Activated T-helper 2 cell treated with anti-CD3 and anti-CD28 coated beads, Interferon-gamma antibody, Interleukin-2, Interleukin-4, amounts not matched to agents 10 μg/mL and 5 μg/mL and 100 μg/mL, durations not matched to agents 14 hours and 24 hours and 36 hours (primary cell): Measurements from ENCODE around the gene USP3. TPM values are rescaled to one million over a fixed set of nuclear protein-coding genes. Genes with fewer than 3 reads are reported as not detected.
A peak's percentile ranks its signal among the peaks of the same experiment; 100 is the strongest.

Source experiments
- DNase-seq: peaks from one replicate; pipeline ENCODE4 v3.0.0; 2021; ENCODE audit warnings: low spot score
- H3K27ac Mint-ChIP-seq: one replicate; pipeline ENCODE4 v1.8.0; 2021; ENCODE audit warnings: mixed read lengths
- H3K27me3 Mint-ChIP-seq: one replicate; pipeline ENCODE4 v1.8.0; 2021; ENCODE audit warnings: low read depth, mixed read lengths
- H3K36me3 Mint-ChIP-seq: one replicate; pipeline ENCODE4 v1.8.0; 2021; ENCODE audit warnings: low read depth, mixed read lengths
- H3K4me1 Mint-ChIP-seq: one replicate; pipeline ENCODE4 v1.8.0; 2021; ENCODE audit warnings: low read depth, mixed read lengths
- H3K4me3 Mint-ChIP-seq: one replicate; pipeline ENCODE4 v1.8.0; 2021; ENCODE audit warnings: low read depth, mild to moderate bottlenecking, moderate library complexity, mixed read lengths
- H3K9me3 Mint-ChIP-seq: one replicate; pipeline ENCODE4 v1.8.0; 2021; ENCODE audit warnings: mixed read lengths
- intact Hi-C: fragments of 100-400 bp; cut with micrococcal nuclease; formaldehyde crosslinking; loops from one replicate; pipeline ENCODE4 v1.15.1; 2023
- total RNA-seq: library from RNA; stranded (reverse); gene quantifications from 2 replicates; pipeline ENCODE4 v1.2.3, GENCODE V29; 2022

Gene USP3
- total RNA-seq, 1 donor from 2014 or later = 47.6 TPM

DNA sequence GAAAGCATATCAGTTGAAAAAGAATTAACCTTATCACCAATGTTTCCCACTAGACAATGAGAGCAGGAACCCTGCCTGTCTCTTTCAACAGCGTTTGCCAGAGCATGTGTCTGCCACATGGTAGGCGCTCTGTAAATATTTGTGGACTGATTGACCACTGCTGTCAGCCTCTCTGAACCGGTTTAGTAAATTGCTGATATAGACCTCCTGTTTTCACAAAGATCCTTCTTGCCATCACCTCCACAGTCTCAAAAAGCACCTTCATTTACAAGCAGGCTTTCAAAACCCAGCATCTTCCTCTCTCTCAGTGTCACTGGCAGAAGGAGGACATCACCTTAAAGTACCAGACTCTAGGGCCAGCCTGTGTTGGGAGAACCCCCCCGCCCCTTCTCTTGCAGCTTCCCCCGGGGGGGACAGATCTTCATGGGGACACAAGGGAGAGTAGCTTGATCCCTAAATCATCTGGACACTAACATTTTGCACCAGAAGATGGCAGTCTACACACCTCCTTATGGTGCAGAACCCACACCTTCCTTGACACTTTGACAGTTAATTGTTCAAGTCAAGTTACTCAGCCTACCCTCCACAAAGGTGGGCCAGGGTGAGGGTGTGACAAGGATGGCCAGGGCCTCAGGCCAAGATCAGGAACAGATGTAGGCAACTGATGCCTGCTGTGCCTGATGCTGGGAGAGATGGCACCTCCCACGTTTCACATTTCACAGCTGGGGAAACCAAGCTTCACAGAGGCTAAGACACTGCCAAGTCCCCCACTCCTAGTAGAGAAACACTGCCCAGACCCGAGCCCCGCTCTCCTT is 37.8 kb upstream of the USP3 start:
- Mint-ChIP-seq H3K9me3 (no peaks in the 10 kb centered on the region), H3K27ac (no peak overlapping the region), H3K36me3 (no peaks in the 10 kb centered on the region), H3K27me3 (peaks cover 19% of the 10 kb centered on the region), H3K4me1 (peaks cover 26% of the 10 kb centered on the region), H3K4me3 (no peak overlapping the region)
- intact Hi-C loops = loop anchor here (2.0 to 5.0 kb wide), 2 partner anchors 36 to 132 kb away; partner anchors contain the start of gene USP3
- peak; percentile 41 for DNase-seq

DNA sequence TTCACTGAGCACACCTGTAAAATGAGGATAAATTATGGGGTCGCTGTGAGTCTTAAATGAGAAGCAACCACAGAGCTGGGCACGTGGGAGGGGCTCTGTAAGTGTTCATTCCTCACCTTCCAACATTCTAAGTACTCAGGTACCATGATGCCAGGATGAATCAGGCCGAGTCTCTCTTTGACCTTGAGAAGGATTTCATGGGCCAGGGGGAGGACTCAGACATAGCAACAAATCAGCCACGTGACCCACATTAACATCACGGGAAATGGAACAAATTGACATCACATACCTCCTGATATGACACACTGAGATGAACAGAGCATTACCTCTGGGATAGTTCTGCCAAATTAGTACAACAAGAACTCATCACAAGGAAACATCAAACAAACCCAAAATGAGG is 35.2 kb upstream of the USP3 start:
- Mint-ChIP-seq H3K4me1 (peaks cover 29% of the 10 kb centered on the region), H3K27me3 (peaks cover 13% of the 10 kb centered on the region), H3K36me3 (no peaks in the 10 kb centered on the region), H3K27ac (peak overlapping the region; percentile 16), H3K4me3 (no peak overlapping the region), H3K9me3 (no peaks in the 10 kb centered on the region)
- no peak for DNase-seq
- intact Hi-C loops = loop anchor here (5.0 kb wide), 1 partner anchor 33 kb away; the partner anchor contains the start of gene USP3

DNA sequence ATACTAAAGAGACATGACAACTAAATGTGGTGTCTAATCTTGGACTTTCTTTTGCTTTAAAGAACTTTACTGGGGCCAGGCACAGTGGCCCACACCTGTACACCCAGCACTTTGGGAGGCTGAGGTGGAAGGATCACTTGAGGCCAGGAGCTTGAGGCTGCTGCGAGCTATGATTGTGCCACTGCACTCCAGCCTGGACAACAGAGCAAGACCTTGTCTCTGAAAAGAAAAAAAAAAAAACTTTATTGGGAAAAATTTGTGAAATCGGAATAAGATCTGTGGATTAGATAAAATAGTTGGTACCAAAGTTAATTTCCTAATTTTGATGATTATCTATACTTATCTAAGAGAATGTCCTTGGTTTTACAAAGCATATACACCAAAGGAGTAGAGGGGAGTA is 34.4 kb upstream of the USP3 start:
- peaks cover 9% of the 10 kb centered on the region for H3K27me3 Mint-ChIP-seq

DNA sequence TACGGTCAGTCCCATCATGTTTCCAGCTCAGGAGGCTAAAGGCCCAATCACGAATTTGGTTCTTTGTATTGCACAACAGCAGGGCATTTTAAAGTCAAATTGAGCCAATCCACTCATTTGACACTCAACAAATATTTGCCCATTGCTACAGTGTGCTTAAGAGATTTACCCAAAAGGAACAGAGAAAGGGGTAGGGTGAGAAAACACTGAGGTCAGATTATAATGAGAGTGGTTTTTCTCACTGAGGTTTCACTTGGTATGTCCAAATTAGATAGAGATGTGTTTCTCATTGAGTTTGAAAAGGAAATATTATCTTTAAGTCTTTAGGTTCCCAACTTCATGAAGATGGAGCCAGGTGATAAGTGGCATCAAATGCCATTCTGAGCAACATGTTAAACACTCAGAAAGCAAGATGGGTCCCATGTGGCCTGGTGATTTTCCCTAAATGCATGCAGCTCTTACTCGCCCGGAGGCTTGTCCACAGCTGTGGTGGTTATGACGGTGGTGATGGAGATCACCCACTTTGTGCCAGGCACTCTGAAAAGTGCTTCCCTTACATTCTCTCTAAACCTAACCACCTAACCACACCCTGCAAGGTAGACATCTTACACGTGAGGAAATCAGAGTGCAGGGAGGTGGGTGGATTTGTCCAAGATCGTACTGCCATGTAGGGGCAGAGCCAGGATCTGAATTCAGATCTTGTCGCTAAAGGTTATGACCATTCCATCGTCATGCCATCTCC is 31.2 kb upstream of the USP3 start:
- Mint-ChIP-seq H3K4me3 (no peak overlapping the region), H3K27me3 (peaks cover 2% of the 10 kb centered on the region), H3K27ac (no peak overlapping the region), H3K36me3 (no peaks in the 10 kb centered on the region), H3K9me3 (no peaks in the 10 kb centered on the region), H3K4me1 (peaks cover 36% of the 10 kb centered on the region)
- no peak for DNase-seq
- intact Hi-C loops = no loop called here

More for the DNA sequence above, 34.4 kb upstream of the USP3 start:
- DNase-seq = no peak
- H3K36me3 Mint-ChIP-seq = no peaks in the 10 kb centered on the region
- H3K9me3 Mint-ChIP-seq = no peaks in the 10 kb centered on the region
- H3K4me1 Mint-ChIP-seq = peaks cover 37% of the 10 kb centered on the region
- no peak overlapping the region for H3K27ac Mint-ChIP-seq
- no peak overlapping the region for H3K4me3 Mint-ChIP-seq
- intact Hi-C loops = loop anchor here (5.0 kb wide), 1 partner anchor 32 kb away; the partner anchor contains the start of gene USP3

DNA sequence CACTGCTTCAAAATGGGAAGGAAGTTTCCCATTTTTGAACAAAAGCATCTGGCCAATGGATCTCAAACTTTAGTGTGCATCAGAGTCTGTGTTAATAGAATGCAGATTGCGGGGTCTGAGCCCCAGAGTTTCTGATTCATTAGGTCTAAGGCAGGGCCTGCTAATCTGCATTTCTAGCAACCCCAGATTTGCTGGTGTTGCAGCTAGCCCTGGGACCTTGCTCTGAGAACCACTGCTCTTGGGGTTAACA is 30.7 kb upstream of the USP3 start:
- intact Hi-C loops = no loop called here

DNA sequence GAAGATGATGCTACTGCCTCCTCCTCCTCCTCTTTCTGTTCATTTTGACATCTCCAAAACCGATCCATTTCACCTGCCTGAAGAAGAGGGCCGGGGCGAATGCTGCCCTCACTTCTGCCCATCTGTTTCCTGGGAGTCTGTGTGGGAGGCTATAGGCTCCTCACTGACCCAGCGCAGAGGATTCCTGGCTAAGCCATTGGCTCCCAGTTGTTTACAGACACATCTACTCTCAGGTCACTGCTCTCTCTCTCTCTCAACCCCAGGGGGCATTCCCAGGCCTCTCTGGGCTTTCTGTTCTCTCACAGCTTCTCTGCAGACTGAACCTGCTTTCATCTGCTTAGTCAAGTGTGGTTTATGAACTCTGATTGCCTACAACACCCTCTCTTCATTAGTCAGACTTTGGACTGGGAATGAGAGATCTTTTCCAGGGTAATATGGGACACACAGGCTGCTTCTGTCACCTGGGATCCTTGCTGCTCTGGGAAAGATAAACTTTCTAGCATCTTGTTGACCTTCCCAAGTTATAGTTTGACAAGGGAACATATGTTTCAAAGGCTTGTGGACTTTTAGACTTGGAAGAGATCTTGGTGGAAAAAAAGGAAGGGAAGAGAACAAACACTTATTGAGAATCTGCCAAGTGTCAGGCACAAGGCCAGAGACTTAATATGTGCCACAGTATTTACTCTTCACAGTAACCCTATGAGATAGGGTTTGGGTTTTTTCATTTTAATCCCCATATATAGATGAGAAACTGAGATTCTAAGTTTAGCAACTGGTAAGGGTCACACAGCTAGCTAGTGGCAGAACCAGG is 30.2 kb upstream of the USP3 start:
- Mint-ChIP-seq H3K27ac (peak overlapping the region; percentile 88), H3K27me3 (no peaks in the 10 kb centered on the region), H3K36me3 (no peaks in the 10 kb centered on the region), H3K4me1 (peaks cover 38% of the 10 kb centered on the region), H3K4me3 (no peak overlapping the region), H3K9me3 (no peaks in the 10 kb centered on the region)
- DNase-seq = no peak
- intact Hi-C loops = no loop called here

More for the DNA sequence above, 30.7 kb upstream of the USP3 start:
- Mint-ChIP-seq H3K4me3 (no peak overlapping the region), H3K9me3 (no peaks in the 10 kb centered on the region), H3K27ac (peak overlapping the region; percentile 88), H3K27me3 (no peaks in the 10 kb centered on the region), H3K4me1 (peaks cover 40% of the 10 kb centered on the region), H3K36me3 (no peaks in the 10 kb centered on the region)
- DNase-seq = no peak

DNA sequence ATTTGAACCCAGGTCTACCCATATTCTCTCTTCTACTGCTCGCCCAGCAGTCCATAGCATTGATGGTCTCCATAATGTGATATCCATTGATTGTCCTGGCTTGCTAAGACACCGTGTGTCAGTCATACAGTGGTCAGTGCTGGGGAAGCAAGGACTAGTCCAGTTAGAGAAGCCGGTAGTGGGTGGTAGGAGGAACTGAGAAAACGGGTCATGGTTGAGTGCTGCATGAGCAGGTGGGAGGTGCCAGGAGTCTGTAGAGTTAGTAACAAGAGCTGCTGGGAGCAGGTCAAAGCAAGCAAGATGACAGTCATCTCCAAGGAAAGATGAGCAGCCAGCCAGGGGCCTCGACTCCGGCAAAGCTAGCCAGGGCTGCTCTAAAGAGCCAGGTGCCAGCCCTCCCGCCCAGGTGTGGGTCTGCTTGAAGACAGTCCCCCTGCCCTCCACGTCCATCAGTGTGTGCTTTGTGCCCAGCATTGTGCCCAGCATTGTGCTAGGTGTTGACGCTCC is 29.5 kb upstream of the USP3 start:
- no peak for DNase-seq
- Mint-ChIP-seq H3K9me3 (no peaks in the 10 kb centered on the region), H3K36me3 (no peaks in the 10 kb centered on the region), H3K4me3 (no peak overlapping the region), H3K4me1 (peaks cover 41% of the 10 kb centered on the region), H3K27ac (no peak overlapping the region), H3K27me3 (no peaks in the 10 kb centered on the region)
- intact Hi-C loops = loop anchor here (5.0 kb wide), 1 partner anchor 192 kb away; no protein-coding TSS in a partner anchor

DNA sequence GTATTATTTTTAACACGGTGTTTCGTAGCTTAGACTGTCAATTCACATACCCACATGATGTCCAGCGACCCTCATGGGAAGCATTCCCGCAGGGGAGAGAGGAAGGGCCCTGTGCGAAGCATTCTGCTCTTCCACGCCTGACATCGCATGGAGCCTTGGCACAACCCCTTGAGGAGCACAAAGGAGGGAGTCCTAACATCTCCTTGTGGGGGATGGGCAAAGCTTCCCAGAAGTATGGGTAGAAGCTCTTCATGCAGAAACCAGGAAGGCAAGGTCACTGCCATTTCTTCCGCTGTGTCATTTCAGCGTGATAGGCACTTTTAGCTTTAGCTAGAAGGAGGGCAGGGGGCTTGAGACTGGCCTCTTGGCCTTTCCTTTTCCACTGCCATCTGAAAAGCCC is 28.7 kb upstream of the USP3 start:
- Mint-ChIP-seq H3K36me3 (no peaks in the 10 kb centered on the region), H3K27ac (no peak overlapping the region), H3K4me3 (no peak overlapping the region), H3K9me3 (no peaks in the 10 kb centered on the region), H3K27me3 (no peaks in the 10 kb centered on the region), H3K4me1 (peaks cover 50% of the 10 kb centered on the region)
- intact Hi-C loops = loop anchor here (5.0 kb wide), 1 partner anchor 192 kb away; no protein-coding TSS in a partner anchor
- DNase-seq = no peak

DNA sequence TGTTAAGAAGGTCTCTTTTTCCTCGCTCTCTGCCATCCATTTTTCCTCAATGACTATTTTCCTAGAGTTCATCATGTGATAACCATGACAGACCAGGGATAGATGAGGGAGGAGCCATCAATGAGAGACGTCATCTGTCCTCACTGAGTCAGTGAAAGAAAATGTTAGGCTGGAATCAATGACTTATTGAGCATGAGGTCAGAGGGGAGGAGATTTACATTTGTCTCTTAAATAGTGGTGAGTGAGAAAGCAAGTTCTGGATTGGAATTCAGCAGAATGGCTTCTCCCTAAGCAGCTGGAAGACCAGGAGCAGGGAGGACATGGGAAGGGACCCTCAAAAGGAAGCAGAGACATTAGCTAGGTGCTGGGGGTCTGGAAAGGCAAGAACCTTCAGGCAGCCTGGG is 28.2 kb upstream of the USP3 start:
- DNase-seq = no peak
- Mint-ChIP-seq H3K9me3 (no peaks in the 10 kb centered on the region), H3K27ac (no peak overlapping the region), H3K27me3 (no peaks in the 10 kb centered on the region), H3K4me1 (peaks cover 55% of the 10 kb centered on the region), H3K36me3 (no peaks in the 10 kb centered on the region), H3K4me3 (no peak overlapping the region)
- intact Hi-C loops = loop anchor here (5.0 kb wide), 1 partner anchor 191 kb away; no protein-coding TSS in a partner anchor

DNA sequence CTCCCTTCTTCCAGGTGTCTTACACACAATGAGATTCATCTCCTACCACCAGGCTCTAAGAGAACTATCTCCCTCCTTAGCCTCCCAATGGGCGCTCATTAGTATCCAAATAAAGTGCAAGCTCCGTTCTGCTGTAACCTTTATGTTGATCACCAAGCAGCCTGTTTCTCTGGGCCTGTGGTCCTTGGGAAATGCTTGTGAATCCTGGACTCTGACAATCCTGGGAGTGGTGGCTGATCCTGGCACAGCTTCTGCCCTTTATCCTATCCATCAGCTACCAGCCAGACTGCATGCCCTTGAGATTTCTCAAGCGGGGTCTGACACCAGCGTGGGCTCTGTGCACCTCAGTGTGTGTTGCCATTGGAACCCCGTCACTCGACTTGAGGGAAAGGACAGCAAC is 26.1 kb upstream of the USP3 start:
- Mint-ChIP-seq H3K27ac (peak overlapping the region; percentile 24), H3K4me3 (no peak overlapping the region), H3K9me3 (no peaks in the 10 kb centered on the region), H3K36me3 (no peaks in the 10 kb centered on the region), H3K27me3 (no peaks in the 10 kb centered on the region), H3K4me1 (peaks cover 57% of the 10 kb centered on the region)
- intact Hi-C loops = loop anchor here (2.0 to 5.0 kb wide), 2 partner anchors 17 to 189 kb away; no protein-coding TSS in a partner anchor
- no peak for DNase-seq

DNA sequence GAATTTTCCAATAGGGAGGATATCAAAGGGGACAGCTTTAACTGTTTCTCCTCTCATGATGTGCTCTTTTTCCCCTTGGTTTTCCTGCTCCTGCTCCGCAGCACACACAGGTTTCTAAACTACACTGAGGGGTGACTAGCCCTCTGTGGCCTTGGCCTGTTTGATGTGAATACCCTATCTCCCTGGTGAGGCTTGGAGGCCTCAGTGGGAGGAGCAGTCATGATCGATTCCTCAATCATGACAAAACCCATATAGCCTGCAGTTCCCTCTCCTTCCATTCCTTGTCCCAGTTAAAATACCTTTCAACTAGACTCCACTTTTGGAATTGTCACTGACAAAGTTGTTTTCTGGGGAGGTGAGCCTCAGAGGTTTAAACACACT is 24.0 kb upstream of the USP3 start:
- Mint-ChIP-seq H3K4me1 (peaks cover 56% of the 10 kb centered on the region), H3K27me3 (no peaks in the 10 kb centered on the region), H3K9me3 (no peaks in the 10 kb centered on the region), H3K4me3 (no peak overlapping the region), H3K36me3 (no peaks in the 10 kb centered on the region), H3K27ac (peak overlapping the region; percentile 61)
- intact Hi-C loops = loop anchor here (5.0 kb wide), 1 partner anchor 122 kb away; no protein-coding TSS in a partner anchor
- DNase-seq = no peak

DNA sequence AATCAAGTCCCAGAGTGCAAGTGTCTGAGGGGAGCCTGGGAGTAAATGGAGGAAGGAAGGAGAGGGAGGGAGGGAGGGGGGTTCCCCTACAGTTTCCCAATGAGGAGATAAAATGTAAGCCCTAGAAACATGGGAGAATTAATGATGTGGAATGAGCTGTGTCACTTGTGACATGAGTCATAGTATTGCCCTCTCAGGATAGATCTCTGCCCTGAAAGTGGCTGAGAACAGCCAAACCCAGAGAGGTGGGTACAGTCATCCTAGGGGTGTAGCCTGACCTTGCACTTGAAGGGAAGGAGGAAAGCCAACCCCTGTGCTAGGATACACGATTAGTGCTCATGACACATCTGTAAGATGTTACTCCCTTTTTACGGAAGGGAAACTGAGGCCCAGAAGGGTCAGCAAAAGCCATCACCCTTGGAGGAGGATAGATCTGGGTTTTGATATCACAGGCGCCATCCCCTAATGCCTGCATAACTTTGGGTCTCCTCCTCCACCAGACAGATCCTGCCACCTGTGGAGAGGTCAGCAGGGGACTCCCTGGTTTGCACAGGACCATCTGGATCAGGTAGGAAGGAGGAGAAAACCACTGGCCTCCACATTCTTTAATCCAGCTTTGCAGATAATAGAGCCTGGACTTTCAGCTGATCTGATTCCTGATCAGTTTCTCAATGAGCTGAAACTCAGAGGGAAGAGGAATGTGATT is 23.1 kb upstream of the USP3 start:
- peak overlapping the region; percentile 42 for H3K27ac Mint-ChIP-seq
- no peak overlapping the region for H3K4me3 Mint-ChIP-seq
- intact Hi-C loops = loop anchor here (5.0 kb wide), 1 partner anchor 121 kb away; no protein-coding TSS in a partner anchor
- DNase-seq = no peak
- no peaks in the 10 kb centered on the region for H3K36me3 Mint-ChIP-seq
- no peaks in the 10 kb centered on the region for H3K9me3 Mint-ChIP-seq
- peaks cover 53% of the 10 kb centered on the region for H3K4me1 Mint-ChIP-seq
- H3K27me3 Mint-ChIP-seq = no peaks in the 10 kb centered on the region
